Stimulated activated CD4-positive, alpha-beta T cell treated with anti-CD3 and anti-CD28 coated beads, Interleukin-1b, Interleukin-23, amount 100 ng/mL, for 24 hours (primary cell): ENCODE data around the gene MYBPH.

Experiments used
- DNase-seq, 4 experiments: peaks; one replicate each; pipeline ENCODE4 v3.0.0-alpha.2; 2020; ENCODE audit warnings: low read depth in 4 of 4, low spot score in 1 of 4

MYBPH gene

DNA sequence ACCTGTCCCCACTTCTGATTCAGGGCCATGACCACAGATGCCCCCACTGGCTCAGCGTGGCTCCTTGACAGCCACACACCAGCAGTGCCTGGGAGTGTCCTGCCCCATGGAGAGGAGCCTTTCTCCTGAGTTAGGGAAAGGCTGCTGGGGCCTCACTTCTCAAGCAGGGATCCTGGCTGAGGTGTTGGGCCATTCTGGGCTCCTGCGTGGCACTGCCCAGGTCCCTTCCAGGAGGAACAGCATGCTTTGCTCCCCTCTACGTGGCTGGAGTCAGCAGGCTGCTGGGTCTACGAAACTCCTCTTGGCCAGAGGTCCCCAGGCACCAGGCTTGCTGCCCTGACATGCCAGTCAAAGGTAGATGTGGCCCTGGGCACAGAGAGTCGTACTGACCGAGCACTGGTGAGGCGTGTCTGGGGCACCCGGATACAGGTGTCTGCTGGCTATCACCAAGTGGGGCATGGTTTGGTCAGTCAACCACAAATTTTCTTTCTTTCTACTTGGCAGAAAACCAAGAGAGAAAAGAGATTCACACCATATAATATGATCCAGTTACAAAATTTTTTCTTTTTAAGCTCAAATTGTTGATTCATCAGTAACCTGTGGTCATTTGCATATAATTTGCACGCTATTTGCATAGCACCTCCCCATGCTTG, 44.0 kb downstream of the MYBPH start:
- no peak for DNase-seq

DNA sequence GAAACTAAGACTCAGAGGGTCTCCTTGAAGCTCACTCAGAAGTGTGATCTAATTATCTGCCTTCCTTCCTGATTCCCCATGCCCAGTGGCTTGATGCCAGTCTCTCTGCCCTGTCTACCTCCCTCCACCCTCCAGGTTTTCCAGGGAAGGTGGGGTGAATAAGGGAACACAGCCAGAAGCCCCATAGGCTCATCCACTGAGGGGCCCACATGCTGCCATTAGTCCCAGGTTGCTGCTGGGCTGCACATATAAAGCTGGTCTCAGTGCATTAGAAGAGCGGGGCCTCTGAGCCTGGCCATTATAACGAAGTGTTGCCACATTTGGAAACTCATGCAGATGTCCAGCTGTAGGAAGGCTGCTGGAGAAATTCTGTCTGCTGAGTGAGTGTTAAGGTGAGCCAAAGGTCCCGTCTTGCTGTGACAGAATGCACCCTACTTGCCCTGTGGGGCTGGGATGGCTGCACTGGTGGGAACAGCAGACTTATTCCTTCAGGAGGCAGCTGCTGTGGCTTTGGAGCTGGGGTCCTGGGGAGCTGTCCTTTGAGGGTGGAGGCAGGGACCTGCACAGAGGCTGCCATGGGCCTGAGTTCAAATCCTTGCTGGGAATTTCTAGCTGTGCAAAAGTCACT, 45.2 kb downstream of the MYBPH start:
- DNase-seq = no peak

DNA sequence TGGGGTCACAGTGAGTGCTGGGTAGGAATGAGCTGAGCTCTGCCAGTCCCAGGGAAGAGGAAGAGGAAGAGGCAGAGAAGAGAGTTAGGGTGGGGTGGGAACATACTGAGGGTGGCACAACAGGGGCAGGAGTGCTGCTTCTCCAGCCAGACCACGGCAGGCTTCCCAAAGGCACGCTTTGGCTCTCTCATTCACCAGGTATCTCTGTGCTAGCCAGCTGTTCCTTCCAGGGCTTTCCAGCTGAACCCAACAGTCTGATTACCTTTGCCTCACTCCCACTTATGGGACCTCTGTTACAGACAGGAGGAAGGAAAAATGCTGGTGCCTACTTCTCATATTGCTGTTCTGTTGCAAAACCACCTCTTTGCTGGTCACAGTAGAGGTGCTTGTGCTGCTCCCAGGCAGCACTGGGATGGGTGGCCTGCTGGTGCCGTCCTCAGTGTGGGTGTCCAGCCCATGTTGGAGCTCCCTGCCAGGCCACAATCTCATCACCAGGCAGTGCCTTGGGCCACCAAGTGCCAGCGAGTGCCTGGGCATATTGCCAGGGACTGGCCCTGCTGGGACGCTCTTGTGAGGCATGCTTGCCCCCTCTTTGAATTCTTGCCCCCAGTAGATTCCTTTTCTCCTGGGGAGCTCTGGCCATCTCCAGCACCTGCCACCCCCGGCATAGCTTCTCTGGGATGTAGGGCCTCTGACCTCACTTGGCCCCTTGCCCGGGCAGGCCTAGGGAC, 46.0 kb downstream of the MYBPH start:
- DNase-seq = no peak

DNA sequence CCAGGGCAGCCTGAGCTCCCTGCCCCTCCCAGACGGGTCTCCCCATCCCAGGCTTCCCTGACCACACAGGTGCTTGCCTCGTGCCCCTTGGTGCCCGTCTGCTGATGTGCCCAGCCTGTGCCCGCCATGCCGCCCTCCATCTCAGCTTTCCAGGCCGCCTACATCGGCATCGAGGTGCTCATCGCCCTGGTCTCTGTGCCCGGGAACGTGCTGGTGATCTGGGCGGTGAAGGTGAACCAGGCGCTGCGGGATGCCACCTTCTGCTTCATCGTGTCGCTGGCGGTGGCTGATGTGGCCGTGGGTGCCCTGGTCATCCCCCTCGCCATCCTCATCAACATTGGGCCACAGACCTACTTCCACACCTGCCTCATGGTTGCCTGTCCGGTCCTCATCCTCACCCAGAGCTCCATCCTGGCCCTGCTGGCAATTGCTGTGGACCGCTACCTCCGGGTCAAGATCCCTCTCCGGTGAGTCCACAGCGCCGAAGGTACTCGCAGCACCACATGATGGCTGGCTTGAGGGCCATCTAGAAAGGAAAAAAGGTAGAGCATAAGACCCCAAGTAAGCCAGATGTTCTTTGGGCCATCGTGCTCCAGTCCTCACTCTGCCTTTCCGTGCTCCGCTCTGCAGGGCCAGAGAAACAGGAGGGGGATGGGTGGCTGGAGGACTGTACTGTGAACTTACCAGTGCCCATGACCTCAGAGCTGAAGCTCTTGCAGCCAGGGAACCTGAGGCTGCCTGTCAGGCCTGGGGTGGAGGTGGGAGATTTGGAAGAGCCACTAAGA, 46.7 kb downstream of the MYBPH start:
- no peak for DNase-seq

DNA sequence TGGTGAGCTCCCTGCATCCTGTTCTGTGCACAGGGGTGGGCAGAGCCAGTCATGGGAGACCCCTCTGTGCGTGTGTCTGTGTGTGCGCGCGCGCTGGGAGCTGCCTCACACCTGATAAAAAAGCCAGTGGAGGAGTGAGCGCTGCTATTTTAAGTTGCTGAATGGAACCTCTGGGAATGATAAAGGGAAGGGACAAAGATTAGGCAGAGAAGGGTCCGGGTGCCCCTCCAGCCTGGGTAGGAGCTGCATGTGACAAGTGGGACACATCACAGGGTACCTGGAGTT, 47.3 kb downstream of the MYBPH start:
- no peak for DNase-seq

DNA sequence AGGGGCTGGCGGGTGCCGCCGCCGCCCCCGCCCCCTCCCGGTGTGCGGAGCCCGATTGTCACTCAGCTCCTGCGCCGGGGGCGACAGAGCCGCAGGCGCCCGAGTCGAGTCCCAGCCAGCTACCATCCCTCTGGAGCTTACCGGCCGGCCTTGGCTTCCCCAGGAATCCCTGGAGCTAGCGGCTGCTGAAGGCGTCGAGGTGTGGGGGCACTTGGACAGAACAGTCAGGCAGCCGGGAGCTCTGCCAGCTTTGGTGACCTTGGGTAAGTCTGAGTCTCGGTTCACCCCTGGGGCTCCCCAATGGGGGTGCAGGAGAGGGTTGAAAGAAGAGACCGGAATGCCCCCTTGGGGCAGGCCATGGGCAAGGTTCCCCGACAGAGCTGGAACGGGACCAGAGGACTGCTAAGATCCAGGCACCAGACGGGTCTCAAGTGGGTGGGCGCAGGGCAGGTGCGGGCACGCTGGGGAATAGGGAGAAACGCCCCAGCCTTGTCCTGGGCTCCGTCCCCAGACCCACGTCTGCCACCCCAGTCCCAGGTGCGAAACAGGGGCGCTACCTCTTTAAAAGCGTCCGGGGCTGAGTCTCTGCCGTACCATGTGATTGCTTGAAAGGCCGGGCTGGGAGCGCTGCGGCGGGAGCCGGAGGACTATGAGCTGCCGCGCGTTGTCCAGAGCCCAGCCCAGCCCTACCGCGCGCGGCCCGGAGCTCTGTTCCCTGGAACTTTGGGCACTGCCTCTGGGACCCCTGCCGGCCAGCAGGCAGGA, 47.8 kb downstream of the MYBPH start, which contains the start of gene ADORA1:
Gene ADORA1, plus strand, starts transcription at position 61 of the 765 bp plus-strand sequence. CDS start 1,116 bp downstream, outside the sequence.
- DNase-seq = no peak

DNA sequence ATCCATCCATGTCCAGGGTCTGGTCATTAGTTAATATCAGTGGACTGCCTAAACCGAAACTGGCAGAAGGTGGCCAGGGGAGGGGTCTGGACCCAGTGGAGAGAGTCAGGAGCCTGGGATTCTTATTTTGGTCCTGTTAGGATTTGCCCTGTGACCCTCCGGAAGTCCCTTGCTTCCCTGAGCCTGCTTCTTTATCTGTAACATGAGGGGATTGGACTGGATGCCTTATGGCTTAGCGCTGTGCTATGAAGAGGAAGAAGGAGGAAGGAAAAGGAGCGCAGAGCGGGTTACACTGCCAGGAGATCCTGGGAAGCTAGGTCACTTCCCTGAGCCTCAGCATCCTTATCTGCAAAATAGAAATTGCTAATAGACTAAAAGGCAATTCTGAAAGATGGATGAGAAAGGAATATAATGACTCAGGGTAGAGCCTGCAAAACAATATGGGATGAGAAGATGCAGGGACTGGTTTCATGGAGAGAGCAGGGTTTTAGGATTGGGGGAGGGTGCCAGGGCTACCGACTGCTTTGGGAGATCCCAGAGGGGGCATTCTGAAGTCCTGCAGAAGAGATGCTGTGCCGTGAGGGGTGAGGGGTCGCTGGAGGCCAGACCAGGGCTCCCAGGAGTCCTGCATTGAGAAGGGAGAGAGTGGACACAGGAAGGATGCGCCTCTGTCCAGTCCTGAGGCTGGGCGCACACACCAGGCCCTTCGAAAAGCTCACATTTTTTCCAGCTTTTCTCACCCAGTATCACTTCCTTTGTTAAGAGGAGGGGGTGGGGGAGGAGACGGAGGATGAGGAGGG, 48.6 kb downstream of the MYBPH start:
- no peak for DNase-seq

DNA sequence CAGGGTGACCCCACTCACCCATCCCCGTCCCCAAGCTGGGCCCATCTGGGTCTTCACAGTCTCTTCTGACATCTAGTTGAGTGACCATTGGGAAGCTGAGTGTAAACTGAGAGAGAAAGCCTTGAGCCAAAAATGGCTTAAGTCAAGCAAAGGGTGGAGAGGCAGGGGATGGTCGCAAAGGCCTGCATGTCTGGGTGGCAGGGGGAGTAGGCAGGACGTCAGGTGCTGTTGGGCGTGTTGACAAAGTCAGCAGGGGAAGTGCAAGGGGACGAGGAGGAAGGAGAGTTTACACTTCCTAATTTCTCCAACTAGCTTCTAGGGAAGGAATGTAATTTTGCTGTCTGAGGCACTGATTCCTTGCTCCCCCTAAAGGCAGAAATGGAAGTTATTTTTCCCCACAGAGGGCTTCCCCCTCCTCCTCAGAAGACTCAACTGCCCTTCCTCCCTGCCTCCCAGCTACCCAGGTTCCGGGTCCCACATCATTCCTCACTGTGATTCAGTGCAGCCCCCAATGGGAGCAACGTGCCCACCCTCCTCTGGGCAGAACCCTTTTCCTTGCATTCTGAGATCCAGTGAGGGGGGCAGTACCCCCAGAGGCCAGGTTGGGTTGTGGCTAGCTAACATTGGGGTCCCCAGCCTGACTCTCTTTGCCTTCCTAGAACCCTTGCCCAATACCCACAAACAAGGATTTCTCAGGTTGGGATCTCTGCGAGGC, 49.3 kb downstream of the MYBPH start:
- no peak for DNase-seq

DNA sequence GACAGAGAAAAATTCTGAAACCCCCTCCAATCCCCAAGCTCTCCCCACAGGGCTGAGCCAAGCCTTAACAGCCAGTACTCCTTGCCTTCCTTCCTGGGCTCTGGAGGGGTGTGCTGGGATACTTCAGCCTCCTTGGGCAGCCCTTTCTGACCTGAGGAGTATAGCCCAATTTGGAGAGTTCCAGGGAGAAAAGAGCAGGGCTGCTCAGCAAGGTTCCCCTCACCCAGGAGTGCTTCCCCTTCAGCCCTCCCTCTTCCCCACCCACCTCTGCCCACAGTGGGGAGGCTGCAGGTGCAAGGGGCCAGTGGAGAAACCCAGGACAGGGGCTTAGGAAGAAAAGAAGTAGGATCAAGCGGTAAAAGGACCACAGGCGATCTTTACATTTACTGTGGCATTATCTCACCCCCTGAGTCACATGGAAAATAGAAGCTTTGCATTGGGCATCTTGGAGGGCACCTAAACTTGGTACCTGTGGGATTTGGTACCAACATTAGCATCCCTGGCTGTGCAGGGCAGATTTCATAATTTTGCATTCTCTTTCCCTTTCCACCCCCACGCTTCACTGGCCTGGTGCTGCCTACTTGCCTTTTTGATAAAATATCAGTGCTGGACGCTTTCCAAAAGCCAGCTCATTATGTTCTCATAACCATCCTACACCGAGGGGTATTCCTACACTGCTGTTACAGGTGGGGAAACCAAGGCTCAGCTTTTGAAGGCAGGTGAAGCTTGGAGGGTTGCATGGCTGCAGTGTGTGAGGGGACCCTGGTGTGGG, 50.9 kb downstream of the MYBPH start:
- DNase-seq = no peak

DNA sequence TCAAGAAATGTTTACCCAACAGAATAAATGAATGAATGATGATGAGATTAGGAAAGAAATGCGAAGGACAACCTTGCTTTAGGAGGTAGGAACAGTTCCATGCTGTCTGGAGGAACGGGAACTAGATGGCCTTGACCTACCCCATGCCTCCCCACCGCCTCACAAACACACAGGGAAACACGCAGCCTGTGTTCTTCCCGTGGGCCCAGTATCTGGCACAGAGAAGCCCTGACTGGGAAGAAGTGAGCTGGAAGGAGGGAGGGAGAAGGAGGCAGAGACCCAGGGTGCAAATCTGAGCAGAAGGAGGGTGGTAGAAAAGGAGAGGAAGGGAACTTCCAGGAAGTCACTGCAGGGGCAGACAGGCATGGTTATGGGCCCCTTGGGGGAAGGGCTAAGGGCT, 51.6 kb downstream of the MYBPH start:
- no peak for DNase-seq

DNA sequence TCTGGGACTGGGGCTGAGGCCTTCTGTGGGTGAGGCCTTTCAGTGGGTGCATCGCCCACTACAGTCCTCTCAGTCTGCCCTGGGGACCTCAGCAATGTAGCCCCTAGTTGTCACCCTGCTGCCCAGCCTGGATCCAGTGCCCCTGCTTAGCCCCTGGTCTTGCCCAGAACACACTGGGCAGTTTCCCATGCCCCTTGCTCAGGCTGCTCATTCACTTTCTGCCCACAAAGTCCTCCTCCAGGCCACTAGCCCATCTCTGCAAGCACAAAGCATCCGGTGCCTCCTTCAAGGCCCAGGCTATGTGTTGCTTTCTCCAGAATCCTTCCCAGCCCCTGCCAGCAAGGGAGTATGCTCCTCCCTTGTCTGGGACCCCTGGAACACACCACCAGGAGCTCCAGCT, 53.5 kb downstream of the MYBPH start:
- no peak for DNase-seq

DNA sequence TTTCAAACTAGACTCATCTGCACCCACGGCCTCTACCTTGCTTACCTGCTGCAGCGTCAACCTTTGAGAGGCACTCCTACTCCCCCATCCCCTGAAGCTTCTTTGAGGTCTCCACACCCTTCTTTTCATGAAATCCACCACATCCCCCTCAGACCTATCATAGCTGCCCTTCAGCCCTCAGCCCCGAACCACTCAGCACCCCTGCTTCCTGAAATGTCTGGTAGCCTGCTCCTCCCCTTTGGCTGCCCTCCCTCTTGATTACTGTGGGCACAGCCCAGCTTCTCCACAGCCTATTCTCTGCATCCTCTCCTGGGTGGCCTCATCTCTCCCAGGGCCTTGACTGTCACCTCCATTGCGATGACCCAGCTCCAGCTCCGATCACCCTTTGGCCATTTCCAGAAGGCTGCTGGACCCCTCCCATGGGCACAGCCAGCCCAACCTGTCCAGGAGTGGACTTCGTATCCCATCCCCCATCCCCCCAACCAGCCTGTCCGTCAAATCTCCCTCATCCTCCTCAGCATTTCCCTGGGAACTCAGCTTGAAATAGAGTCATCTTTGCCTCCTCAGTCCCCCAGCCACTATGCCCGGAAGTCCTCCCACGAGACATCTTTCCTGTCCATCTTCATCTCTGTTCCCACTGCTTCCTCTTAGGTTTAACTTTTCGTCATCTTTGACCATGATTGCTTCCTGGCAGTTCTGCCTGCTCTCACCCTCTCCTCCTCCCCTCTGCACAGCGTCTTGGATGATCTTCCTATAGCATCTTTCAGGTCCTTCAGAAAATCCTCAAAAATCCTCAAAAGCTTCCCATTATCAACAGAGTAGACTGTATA, 54.2 kb downstream of the MYBPH start:
- DNase-seq = no peak

DNA sequence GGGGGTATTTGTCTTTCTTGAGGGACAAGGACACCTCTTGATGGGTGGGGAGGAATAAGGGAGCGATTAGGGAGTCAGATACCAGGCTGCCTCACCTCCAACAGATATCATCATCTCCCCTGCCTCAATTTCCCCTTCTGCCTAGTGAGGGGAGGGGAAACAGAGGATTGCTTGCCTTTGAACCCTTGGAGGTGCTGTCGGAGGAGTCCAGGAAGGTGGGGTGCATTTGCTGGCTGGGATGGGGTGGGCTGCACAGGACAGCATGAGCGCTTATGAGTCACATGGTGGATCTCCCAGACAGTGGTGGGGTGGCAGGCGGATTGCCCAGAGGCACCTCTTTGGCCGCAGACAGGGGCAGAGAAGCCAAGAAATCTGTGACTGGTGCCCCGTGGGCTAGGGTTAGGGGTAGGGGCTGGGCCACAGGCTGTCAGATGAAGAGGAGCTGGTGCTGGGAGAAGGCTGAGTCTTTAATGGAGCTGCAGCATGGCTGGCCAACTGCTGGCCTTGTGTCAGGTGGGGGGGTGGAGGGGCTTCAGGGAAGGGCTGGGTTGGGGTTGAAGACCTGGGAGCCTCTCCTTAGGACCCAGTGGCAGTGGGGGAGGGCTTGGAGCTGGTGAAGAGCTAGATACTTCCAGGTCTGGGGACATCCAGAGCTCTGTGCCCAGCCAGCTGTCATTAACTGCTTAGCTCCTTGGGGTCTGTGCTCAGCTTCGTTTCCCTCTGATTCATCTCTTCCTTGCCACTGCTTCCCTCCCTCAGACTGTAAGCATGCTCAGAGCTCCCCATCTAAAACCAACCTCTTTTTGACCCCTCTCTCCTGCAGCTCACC, 55.1 kb downstream of the MYBPH start:
- no peak for DNase-seq
